DND-41 (cell line): ENCODE measurements around the gene ATG2A.

Experiments used
- CTCF ChIP-seq: IDR thresholded peaks from 2 replicates; pipeline ENCODE4 v1.5.1; 2012; ENCODE audit warnings: borderline replicate concordance, low read length, moderate library complexity, mild to moderate bottlenecking; ENCODE audit not compliant: poor library complexity, severe bottlenecking; ENCODE audit errors: extremely low read depth
- EZH2 ChIP-seq: IDR thresholded peaks from 3 replicates; pipeline ENCODE4 v1.6.1; 2012; ENCODE audit warnings: borderline replicate concordance, low read depth, mild to moderate bottlenecking, moderate library complexity, low read length, inconsistent platforms; ENCODE audit not compliant: severe bottlenecking

- TF ChIP-seq CTCF: no peak
- TF ChIP-seq EZH2: no peak
Measured at GRCh38 chr11:64879244-64879900, 37.6 kb downstream of the ATG2A start.
